ENCODE data around the gene DST. TPM values are rescaled to one million over a fixed set of nuclear protein-coding genes. Genes with fewer than 3 reads are reported as not detected.

DST gene
- total RNA-seq, 1 donor from 2014 or later = 124 TPM

DNA sequence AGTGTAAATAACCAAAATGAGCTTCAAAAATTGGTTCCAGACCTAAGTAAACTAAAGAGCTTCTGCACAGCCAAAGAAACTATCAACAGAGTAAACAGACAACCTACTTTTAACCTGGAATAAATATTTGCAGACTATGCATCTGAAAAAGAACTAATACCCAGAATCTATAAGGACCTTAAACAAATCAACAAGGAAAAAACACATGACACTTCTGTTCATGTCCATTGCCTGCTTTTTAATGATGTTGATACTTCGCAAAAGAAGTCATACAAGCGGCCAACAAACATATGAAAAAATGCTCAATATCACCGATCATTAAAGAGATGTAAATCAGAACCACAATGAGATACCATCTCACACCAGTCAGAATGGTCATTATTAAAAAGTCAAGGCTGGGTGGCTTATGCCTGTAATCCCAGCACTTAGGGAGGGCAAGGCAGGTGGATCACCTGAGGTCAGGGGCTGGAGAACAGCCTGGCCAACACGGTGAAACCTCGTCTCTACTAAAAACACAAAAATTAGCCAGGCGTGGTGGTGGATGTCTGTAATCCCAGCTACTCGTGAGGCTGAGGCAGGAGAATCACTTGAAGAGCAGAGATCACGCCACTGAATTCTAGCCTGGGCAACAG is 42.5 kb upstream of the DST start:
- DNase-seq (ENCODE audit: low read depth, low spot score) = no peak
- TF ChIP-seq CTCF (conservative IDR thresholded peaks at IDR 0.05) = no peak
- no peak overlapping the region for H3K4me3 Mint-ChIP-seq
- no peaks in the 10 kb centered on the region for H3K9me3 Mint-ChIP-seq
- peaks cover 2% of the 10 kb centered on the region for H3K36me3 Mint-ChIP-seq (ENCODE audit: low read depth)
- no peaks in the 10 kb centered on the region for H3K27me3 Mint-ChIP-seq (ENCODE audit: low read depth)
- H3K27ac Mint-ChIP-seq (ENCODE audit: unreplicated experiment) = no peak overlapping the region
- no peaks in the 10 kb centered on the region for H3K4me1 Mint-ChIP-seq

DNA sequence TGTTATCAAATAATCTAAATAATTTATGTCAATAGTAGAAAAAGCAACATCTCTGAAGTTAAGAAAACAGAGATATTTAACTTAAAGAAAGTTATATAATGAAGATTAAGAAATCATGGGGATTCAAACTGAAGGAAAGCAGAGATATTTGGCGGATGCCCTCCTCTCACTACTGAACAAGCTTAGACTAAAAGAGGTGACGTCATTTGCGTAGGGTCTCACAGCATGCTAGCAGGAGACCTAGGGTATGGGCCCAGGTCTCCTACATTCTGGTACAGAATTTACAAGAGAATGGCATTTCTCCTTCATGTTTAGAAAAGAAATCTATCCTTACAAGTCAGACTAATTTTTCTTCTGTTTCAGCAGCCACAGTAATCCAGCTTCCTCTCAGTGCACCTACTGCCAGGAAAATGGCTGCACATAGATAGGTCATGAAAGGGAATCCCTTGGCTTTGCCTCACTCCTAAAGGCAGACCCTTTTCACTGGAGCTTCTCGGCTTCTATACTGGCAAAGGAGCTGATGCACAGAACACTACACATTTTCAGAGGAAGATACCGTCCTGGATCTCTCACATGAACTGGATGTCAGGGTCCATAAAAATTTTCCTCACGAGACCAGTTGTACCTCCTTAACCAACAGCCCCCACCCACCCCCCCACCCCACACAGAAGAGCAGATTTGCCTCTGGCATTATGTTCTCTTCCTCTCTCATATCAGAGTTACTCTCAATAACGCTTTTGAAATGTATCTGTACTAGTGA is 41.8 kb upstream of the DST start:
- no peak for DNase-seq (ENCODE audit: low read depth, low spot score)
- Mint-ChIP-seq H3K27me3 (ENCODE audit: low read depth) (no peaks in the 10 kb centered on the region), H3K4me3 (no peak overlapping the region), H3K4me1 (no peaks in the 10 kb centered on the region), H3K9me3 (no peaks in the 10 kb centered on the region), H3K36me3 (ENCODE audit: low read depth) (peaks cover 2% of the 10 kb centered on the region), H3K27ac (ENCODE audit: unreplicated experiment) (no peak overlapping the region)
- TF ChIP-seq CTCF (conservative IDR thresholded peaks at IDR 0.05) = no peak

GRCh38 chr6:56683882-56684281 is 41.2 kb upstream of the DST start:
- peaks cover 2% of the 10 kb centered on the region for H3K36me3 Mint-ChIP-seq (ENCODE audit: low read depth)
- no peaks in the 10 kb centered on the region for H3K4me1 Mint-ChIP-seq
- DNase-seq (ENCODE audit: low read depth, low spot score) = no peak
- H3K4me3 Mint-ChIP-seq = no peak overlapping the region
- no peak for TF ChIP-seq CTCF (conservative IDR thresholded peaks at IDR 0.05)
- no peaks in the 10 kb centered on the region for H3K27me3 Mint-ChIP-seq (ENCODE audit: low read depth)
- H3K27ac Mint-ChIP-seq (ENCODE audit: unreplicated experiment) = no peak overlapping the region
- no peaks in the 10 kb centered on the region for H3K9me3 Mint-ChIP-seq

GRCh38 chr6:56682635-56683034 is 39.9 kb upstream of the DST start:
- Mint-ChIP-seq H3K9me3 (no peaks in the 10 kb centered on the region), H3K27ac (ENCODE audit: unreplicated experiment) (no peak overlapping the region), H3K27me3 (ENCODE audit: low read depth) (no peaks in the 10 kb centered on the region), H3K4me1 (no peaks in the 10 kb centered on the region), H3K36me3 (ENCODE audit: low read depth) (peaks cover 2% of the 10 kb centered on the region), H3K4me3 (no peak overlapping the region)
- no peak for DNase-seq (ENCODE audit: low read depth, low spot score)
- TF ChIP-seq CTCF (conservative IDR thresholded peaks at IDR 0.05) = no peak

DNA sequence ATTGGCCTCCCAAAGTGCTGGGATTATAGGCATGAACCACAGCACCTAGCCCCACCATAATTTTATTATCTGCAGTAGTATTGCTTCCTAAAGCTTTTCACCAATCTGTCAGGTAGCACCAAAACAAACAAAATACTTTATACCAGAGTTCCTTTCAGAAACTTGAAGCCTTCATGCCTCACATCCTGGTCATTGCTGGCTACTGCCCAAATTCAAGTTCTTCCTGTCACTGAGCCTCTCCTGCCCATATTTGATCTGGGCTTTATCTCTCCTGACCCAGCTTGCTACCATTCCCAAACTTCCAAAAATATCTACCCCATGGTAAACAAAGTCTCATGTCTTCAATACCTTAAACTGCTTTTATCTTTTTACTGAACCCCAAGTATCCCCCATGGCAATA is 34.9 kb upstream of the DST start:
- Mint-ChIP-seq H3K4me1 (no peaks in the 10 kb centered on the region), H3K36me3 (ENCODE audit: low read depth) (peaks cover 7% of the 10 kb centered on the region), H3K27ac (ENCODE audit: unreplicated experiment) (no peak overlapping the region), H3K9me3 (no peaks in the 10 kb centered on the region), H3K4me3 (no peak overlapping the region), H3K27me3 (ENCODE audit: low read depth) (no peaks in the 10 kb centered on the region)
- no peak for DNase-seq (ENCODE audit: low read depth, low spot score)
- TF ChIP-seq CTCF (conservative IDR thresholded peaks at IDR 0.05) = no peak
